H1 (cell line): ENCODE results near the gene PA2G4. TPM values are rescaled to one million over a fixed set of nuclear protein-coding genes. Genes with fewer than 3 reads are reported as not detected.

Source experiments
- CTCF ChIA-PET: fragments of 300-600 bp; sonication (Branson Sonifier 250); formaldehyde crosslinking; loops from one replicate; lab custom pipeline; 2021; ENCODE audit not compliant: partially characterized antibody; lab: Charles Lee
- POLR2A ChIA-PET: fragments of 300-600 bp; sonication (Branson Sonifier 250); formaldehyde crosslinking; loops from one replicate; lab custom pipeline; 2021; ENCODE audit warnings: inconsistent platforms; ENCODE audit not compliant: partially characterized antibody; lab: Charles Lee
- DNase-seq, 2 experiments: peaks; one replicate each; pipeline versions ENCODE4 v3.0.0 to v3.0.0-alpha.2; 2010 to 2022; ENCODE audit warnings: low spot score in 2 of 2, low read depth in 1 of 2, mixed read lengths in 1 of 2
- FAIRE-seq: peaks from 2 replicates; lab custom pipeline; 2011; peaks lifted over from hg19 to GRCh38; lab: Jason Lieb, UNC
- H2AFZ ChIP-seq: 2 replicates; pipeline ENCODE4 v1.8.1; 2012; ENCODE audit warnings: low read length, inconsistent platforms
- H2AK5ac ChIP-seq: 2 replicates; pipeline ENCODE4 v1.6.1; 2013; ENCODE audit warnings: low read depth, low read length
- H2BK120ac ChIP-seq: replicated peaks from 2 replicates; pipeline ENCODE3; 2013; ENCODE audit warnings: low read depth, low read length, inconsistent platforms
- H2BK12ac ChIP-seq: 2 replicates; pipeline ENCODE4 v1.6.1; 2013; ENCODE audit warnings: low read depth, low read length
- H2BK15ac ChIP-seq: 2 replicates; pipeline ENCODE4 v1.6.1; 2013; ENCODE audit warnings: low read length
- H2BK20ac ChIP-seq: 2 replicates; pipeline ENCODE4 v1.6.1; 2013; ENCODE audit warnings: low read length
- H2BK5ac ChIP-seq: 2 replicates; pipeline ENCODE4 v1.6.1; 2013; ENCODE audit warnings: low read depth, low read length
- H3K14ac ChIP-seq: 2 replicates; pipeline ENCODE4 v1.6.1; 2013; ENCODE audit warnings: inconsistent platforms; ENCODE audit not compliant: insufficient read length
- H3K18ac ChIP-seq: 2 replicates; pipeline ENCODE4 v1.6.1; 2013; ENCODE audit warnings: low read length; ENCODE audit errors: extremely low read depth
- H3K23ac ChIP-seq: 2 replicates; pipeline ENCODE4 v1.6.1; 2013; ENCODE audit warnings: inconsistent platforms; ENCODE audit not compliant: insufficient read length
- H3K23me2 ChIP-seq: 2 replicates; pipeline ENCODE4 v1.6.1; 2013; ENCODE audit warnings: low read depth, low read length
- H3K27ac ChIP-seq: 2 replicates; pipeline ENCODE4 v1.6.1; 2011; ENCODE audit warnings: low read depth, low read length, inconsistent platforms
- H3K27me3 ChIP-seq, 4 experiments: replicated peaks in 1 of 4; 1 replicate in 1 of 4; 2 replicates in 3 of 4; pipeline versions ENCODE4 v1.6.1 to v1.8.1; 2011 to 2013; ENCODE audit warnings: low read length in 3 of 4, mild to moderate bottlenecking in 3 of 4, inconsistent platforms in 2 of 4, mixed read lengths in 2 of 4, moderate library complexity in 1 of 4; ENCODE audit not compliant: control insufficient read depth in 3 of 4, insufficient read depth in 3 of 4; ENCODE audit errors: extremely low read depth in 1 of 4
- H3K36me3 ChIP-seq, 4 experiments: 2 replicates each; pipeline versions ENCODE4 v1.6.1 to v1.8.1; 2011 to 2013; ENCODE audit warnings: mild to moderate bottlenecking in 4 of 4, low read length in 3 of 4, moderate library complexity in 2 of 4, control low read depth in 1 of 4, inconsistent platforms in 1 of 4; ENCODE audit not compliant: insufficient read depth in 4 of 4, control insufficient read depth in 2 of 4
- H3K4ac ChIP-seq: replicated peaks from 2 replicates; pipeline ENCODE3; 2013; ENCODE audit warnings: low read length, low read depth, mixed read lengths, inconsistent platforms; ENCODE audit not compliant: insufficient read length
- H3K4me1 ChIP-seq, 4 experiments: replicated peaks in 1 of 4; 1 replicate in 1 of 4; 2 replicates in 3 of 4; pipeline versions ENCODE4 v1.6.1 to v1.8.1; 2011 to 2013; ENCODE audit warnings: low read length in 3 of 4, inconsistent platforms in 2 of 4, mixed read lengths in 1 of 4; ENCODE audit not compliant: insufficient read depth in 4 of 4, control insufficient read depth in 3 of 4
- H3K4me2 ChIP-seq, 2 experiments: 2 replicates each; pipeline versions ENCODE4 v1.6.1 to v1.8.1; 2011 to 2013; ENCODE audit warnings: low read depth in 2 of 2, low read length in 2 of 2, control low read depth in 1 of 2, inconsistent platforms in 1 of 2, mild to moderate bottlenecking in 1 of 2; ENCODE audit not compliant: insufficient read depth in 1 of 2
- H3K4me3 ChIP-seq, 4 experiments: fragments of 200-600, 300-600 bp in 1 of 4; sonication (generic), shearing (Covaris generic), sonication (Bioruptor Twin) in 1 of 4; 2 replicates each; pipeline versions ENCODE4 v1.5.1 to v1.8.1; 2011 to 2016; ENCODE audit warnings: low read length in 4 of 4, low read depth in 3 of 4, control low read depth in 2 of 4, inconsistent platforms in 2 of 4, mild to moderate bottlenecking in 2 of 4, mixed read lengths in 1 of 4, moderate library complexity in 1 of 4; ENCODE audit not compliant: insufficient read depth in 2 of 4; ENCODE audit errors: extremely low read depth in 1 of 4
- H3K56ac ChIP-seq: replicated peaks from 2 replicates; pipeline ENCODE3; 2013; ENCODE audit warnings: low read depth, mild to moderate bottlenecking, mixed read lengths, low read length, inconsistent platforms; ENCODE audit not compliant: insufficient read length
- H3K79me1 ChIP-seq: 2 replicates; pipeline ENCODE4 v1.6.1; 2013; ENCODE audit warnings: low read depth, low read length, control low read depth
- H3K79me2 ChIP-seq, 2 experiments: 2 replicates each; pipeline versions ENCODE4 v1.6.1 to v1.8.1; 2012 to 2013; ENCODE audit warnings: low read length in 2 of 2, mild to moderate bottlenecking in 2 of 2, inconsistent platforms in 1 of 2; ENCODE audit not compliant: insufficient read depth in 2 of 2, control insufficient read depth in 1 of 2
- H3K9ac ChIP-seq, 4 experiments: replicated peaks in 1 of 4; 1 replicate in 1 of 4; 2 replicates in 3 of 4; pipeline versions ENCODE4 v1.6.1 to v1.8.1; 2011 to 2013; ENCODE audit warnings: low read depth in 3 of 4, low read length in 3 of 4, control low read depth in 2 of 4, mild to moderate bottlenecking in 2 of 4, moderate library complexity in 2 of 4, inconsistent platforms in 1 of 4; ENCODE audit errors: extremely low read depth in 1 of 4
- H3K9me3 ChIP-seq, 2 experiments: 2 replicates each; pipeline versions ENCODE4 v1.6.1 to v1.8.1; 2012 to 2013; ENCODE audit warnings: mild to moderate bottlenecking in 2 of 2, moderate library complexity in 2 of 2, control low read depth in 1 of 2, inconsistent platforms in 1 of 2, low read depth in 1 of 2, low read length in 1 of 2, mixed read lengths in 1 of 2; ENCODE audit not compliant: insufficient read depth in 2 of 2
- H4K20me1 ChIP-seq, 2 experiments: replicated peaks in 1 of 2; 2 replicates each; pipeline versions ENCODE3 to v1.8.1; 2011 to 2013; ENCODE audit warnings: inconsistent platforms in 2 of 2, low read length in 2 of 2, mild to moderate bottlenecking in 1 of 2; ENCODE audit not compliant: insufficient read depth in 2 of 2, control insufficient read depth in 1 of 2
- H4K5ac ChIP-seq: 2 replicates; pipeline ENCODE4 v1.6.1; 2013; ENCODE audit warnings: low read length, low read depth, mixed read lengths, inconsistent platforms; ENCODE audit not compliant: insufficient read length
- H4K8ac ChIP-seq: 2 replicates; pipeline ENCODE4 v1.8.0; 2013; ENCODE audit warnings: mild to moderate bottlenecking, moderate library complexity, low read length, inconsistent platforms; ENCODE audit not compliant: insufficient read depth; ENCODE audit errors: extremely low read depth
- H4K91ac ChIP-seq: replicated peaks from 2 replicates; pipeline ENCODE3; 2013; ENCODE audit warnings: low read length, mixed read lengths, inconsistent platforms; ENCODE audit not compliant: insufficient read length
- EZH2 ChIP-seq: fragments of 200-600 bp; sonication (generic); IDR thresholded peaks from 2 replicates; pipeline ENCODE4 v1.7.1; 2012; ENCODE audit warnings: low read depth, mild to moderate bottlenecking, moderate library complexity, low read length, inconsistent platforms; ENCODE audit not compliant: severe bottlenecking
- JUND ChIP-seq: IDR thresholded peaks from 2 replicates; pipeline ENCODE4 v1.6.1; 2011; ENCODE audit warnings: mild to moderate bottlenecking, improper control_type of control experiment, low read length
- SAP30 ChIP-seq: fragments of 300-600 bp; sonication (generic); IDR thresholded peaks from 2 replicates; pipeline ENCODE4 v1.7.1; 2012; ENCODE audit warnings: low read length, moderate library complexity, mild to moderate bottlenecking, inconsistent platforms; ENCODE audit not compliant: insufficient read depth, insufficient replicate concordance
- WGBS, 2 experiments: shearing (Covaris generic) in 1 of 2; methylation state at CpG; one replicate each; pipeline versions ENCODE4 v1.1.6 to v1.1.7; 2013 to 2015; ENCODE audit warnings: low lambda C conversion rate in 2 of 2, mixed read lengths in 2 of 2, inconsistent platforms in 1 of 2, low coverage in 1 of 2, missing lambda C conversion rate in 1 of 2; ENCODE audit not compliant: insufficient replicate concordance in 2 of 2, insufficient coverage in 1 of 2, insufficient read length in 1 of 2; ENCODE audit errors: extremely low coverage in 1 of 2, missing lambda C conversion rate in 1 of 2; 5-methylcytosine and 5-hydroxymethylcytosine counted together
- polyA plus RNA-seq, 7 experiments: library from polyadenylated mRNA; depleted of rRNA in 3 of 7; stranded (reverse) in 5 of 7; unstranded in 2 of 7; fragments of >200 nt in 5 of 7; fragments of 200-250 nt in 2 of 7; gene quantifications; 1 replicate in 5 of 7; 2 replicates in 1 of 7; 4 replicates in 1 of 7; pipeline versions ENCODE4 v1.2.1 to v1.2.3, GENCODE V29; 2011 to 2013; ENCODE audit warnings: missing spikeins in 2 of 7, mixed read lengths in 2 of 7
- total RNA-seq: library from RNA; stranded (reverse); fragmentation: NEBNext Ultra II Directional; extraction: Animal tissue kit (Norgen Biotek cat#: 25700); gene quantifications from 2 replicates; pipeline ENCODE4 v1.2.1, GENCODE V29; 2021

PA2G4 gene
- total and polyA plus RNA-seq, 2 of the 8 experiments (the other 6 are each of a cell fraction or from before 2014, with no cell fraction given) = 159 to 242 TPM

GRCh38 chr12:56143870-56144269, 39.5 kb downstream of the PA2G4 start:
- no peaks in the 10 kb centered on the region for H3K79me2 ChIP-seq
- H3K4me1 ChIP-seq = no peaks in the 10 kb centered on the region
- H3K9me3 ChIP-seq = no peaks in the 10 kb centered on the region
- no peak overlapping the region for H4K5ac ChIP-seq
- WGBS, 2 experiments = 92% methylated on average over 8 of the region's 8 CpGs; no CpG with 5 or more reads in 1 of the 2 experiments
- H4K20me1 ChIP-seq = no peaks in the 10 kb centered on the region
- no peak overlapping the region for H2BK15ac ChIP-seq
- H3K18ac ChIP-seq = no peak overlapping the region
- no peak overlapping the region; a peak in 1 of 7 replicates for H3K9ac ChIP-seq
- H3K14ac ChIP-seq = no peak overlapping the region
- no peak overlapping the region for H3K4ac ChIP-seq
- H2BK12ac ChIP-seq = no peak overlapping the region
- no peak overlapping the region for H2AK5ac ChIP-seq
- no peak overlapping the region for H3K56ac ChIP-seq
- no peak overlapping the region; the same call in 1 of the 2 replicates for H2BK5ac ChIP-seq
- H3K23me2 ChIP-seq = no peaks in the 10 kb centered on the region
- H2AFZ ChIP-seq = no peak overlapping the region
- 0 out of 2 replicates have a peak overlapping the region, but pooled peaks have one; percentile 79 for H4K8ac ChIP-seq
- H2BK20ac ChIP-seq = no peak overlapping the region
- DNase-seq (no peak), FAIRE-seq (no peak)
- no peak overlapping the region for H3K4me3 ChIP-seq
- no peak overlapping the region for H3K4me2 ChIP-seq
- ChIA-PET CTCF (interaction anchor here (0.5 to 3.5 kb wide), 11 partner anchors 13 to 115 kb away, joined by 3 to 19 read pairs (median 4); partner anchors contain the start of genes ANKRD52 and ZC3H10), POLR2A (interaction anchor here (1.1 to 2.1 kb wide), 6 partner anchors 8 to 123 kb away, joined by 3 to 11 read pairs (median 4); partner anchors contain the start of genes MYL6B and RNF41)
- no peak overlapping the region for H3K23ac ChIP-seq
- H3K27me3 ChIP-seq = no peaks in the 10 kb centered on the region
- TF ChIP-seq JUND (no peak), SAP30 (no peak), EZH2 (no peak)
- H3K79me1 ChIP-seq = no peaks in the 10 kb centered on the region
- H3K27ac ChIP-seq = no peak overlapping the region
- no peak overlapping the region for H2BK120ac ChIP-seq
- peaks cover 18 to 52% (median 41%) of the 10 kb centered on the region in 4 experiments; a peak in 7 of 8 replicates for H3K36me3 ChIP-seq
- H4K91ac ChIP-seq = no peak overlapping the region
